Tibial artery (tissue), 4 donors: ENCODE data around the gene SLTM.
"Not testable (repeated sequence)": the region's sequence is repeated elsewhere in the genome, so short reads cannot be mapped to it uniquely, and the experiment has no call there.

Experiments used
- DNase-seq, 2 donors: peaks; one replicate each; pipeline ENCODE4 v3.0.0-alpha.2; 2019
- H3K27ac ChIP-seq, 2 donors: fragments of 200-600 bp; sonication (generic) in 1 of 2; 1 replicate in 1 of 2; 2 replicates in 1 of 2; pipeline ENCODE4 v1.5.1; 2018 to 2019; ENCODE audit warnings: mild to moderate bottlenecking in 1 of 2
- H3K27me3 ChIP-seq, 2 donors: fragments of 200-600 bp; sonication (generic) in 1 of 2; one replicate each; pipeline versions ENCODE4 v1.5.1 to v1.6.0; 2016 to 2019
- H3K36me3 ChIP-seq, 3 donors: fragments of 200-600 bp; sonication (generic) in 2 of 3; one replicate each; pipeline ENCODE4 v1.5.1; 2016 to 2019; ENCODE audit warnings: mild to moderate bottlenecking in 2 of 3
- H3K4me1 ChIP-seq, 4 donors: fragments of 200-600 bp; sonication (generic) in 2 of 4; 1 replicate in 3 of 4; 2 replicates in 1 of 4; pipeline ENCODE4 v1.5.1; 2016 to 2019
- H3K4me3 ChIP-seq, 2 donors: fragments of 200-600 bp; sonication (generic) in 1 of 2; 1 replicate in 1 of 2; 2 replicates in 1 of 2; pipeline ENCODE4 v1.5.1; 2018 to 2019; ENCODE audit warnings: mild to moderate bottlenecking in 2 of 2
- H3K9me3 ChIP-seq, 3 donors: fragments of 200-600 bp; sonication (generic) in 1 of 3; one replicate each; pipeline ENCODE4 v1.5.1; 2016 to 2019
- intact Hi-C: fragments of 100-400 bp; cut with DNase I; formaldehyde crosslinking; loops from one replicate; pipeline ENCODE4 v1.15.0; 2023; ENCODE audit warnings: low total_unique reads
- TF ChIP-seq, protein P1 (sequence below), 2 experiments: fragments of 200-600 bp in 1 of 2; fragments of 450-650 bp in 1 of 2; IDR thresholded peaks; one replicate each; pipeline ENCODE4 v1.5.1; 2017 to 2019; ENCODE audit warnings: antibody characterized with exemption in 2 of 2, mild to moderate bottlenecking in 1 of 2, moderate library complexity in 1 of 2

The SLTM gene

DNA sequence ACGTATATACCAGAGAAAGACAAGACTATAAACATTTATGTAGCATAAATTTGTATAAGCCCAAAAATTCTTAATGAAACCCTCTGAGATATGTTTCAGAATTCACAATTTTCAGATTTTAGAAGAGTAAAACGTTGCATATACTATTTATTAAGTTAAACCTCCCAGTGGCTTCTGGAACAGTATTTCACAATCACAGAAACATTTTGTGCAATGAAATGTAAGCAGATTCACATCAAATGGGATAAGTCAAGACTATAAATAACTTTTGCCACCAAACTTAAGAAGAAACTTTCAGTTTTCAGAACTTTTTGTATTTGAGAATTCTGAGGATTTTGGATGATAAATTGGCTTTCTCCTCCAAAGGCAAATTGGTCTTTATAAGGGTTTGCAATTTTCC, 9.2 kb downstream of the SLTM start:
- Histone ChIP-seq H3K36me3 (peaks cover 23 to 35% (median 29%) of the 10 kb centered on the region in 3 donors), H3K27ac (peak overlapping the region; percentile 39 to 70), H3K27me3 (no peaks in the 10 kb centered on the region), H3K4me3 (no peak overlapping the region), H3K4me1 (peaks cover 0 to 36% (median 15%) of the 10 kb centered on the region in 4 donors), H3K9me3 (no peaks in the 10 kb centered on the region)
- DNase-seq, result no peak
- TF ChIP-seq, protein P1, sequence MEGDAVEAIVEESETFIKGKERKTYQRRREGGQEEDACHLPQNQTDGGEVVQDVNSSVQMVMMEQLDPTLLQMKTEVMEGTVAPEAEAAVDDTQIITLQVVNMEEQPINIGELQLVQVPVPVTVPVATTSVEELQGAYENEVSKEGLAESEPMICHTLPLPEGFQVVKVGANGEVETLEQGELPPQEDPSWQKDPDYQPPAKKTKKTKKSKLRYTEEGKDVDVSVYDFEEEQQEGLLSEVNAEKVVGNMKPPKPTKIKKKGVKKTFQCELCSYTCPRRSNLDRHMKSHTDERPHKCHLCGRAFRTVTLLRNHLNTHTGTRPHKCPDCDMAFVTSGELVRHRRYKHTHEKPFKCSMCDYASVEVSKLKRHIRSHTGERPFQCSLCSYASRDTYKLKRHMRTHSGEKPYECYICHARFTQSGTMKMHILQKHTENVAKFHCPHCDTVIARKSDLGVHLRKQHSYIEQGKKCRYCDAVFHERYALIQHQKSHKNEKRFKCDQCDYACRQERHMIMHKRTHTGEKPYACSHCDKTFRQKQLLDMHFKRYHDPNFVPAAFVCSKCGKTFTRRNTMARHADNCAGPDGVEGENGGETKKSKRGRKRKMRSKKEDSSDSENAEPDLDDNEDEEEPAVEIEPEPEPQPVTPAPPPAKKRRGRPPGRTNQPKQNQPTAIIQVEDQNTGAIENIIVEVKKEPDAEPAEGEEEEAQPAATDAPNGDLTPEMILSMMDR (IDR thresholded peaks at IDR 0.05), result no peak
- intact Hi-C loops, result no loop called here

- TF ChIP-seq, protein P1 (IDR thresholded peaks at IDR 0.05), result no peak
- no peaks in the 10 kb centered on the region for H3K27me3 ChIP-seq
- H3K9me3 ChIP-seq, result no peaks in the 10 kb centered on the region
- intact Hi-C loops, result no loop called here
- H3K27ac ChIP-seq, result peak overlapping the region; percentile 39 to 70
- DNase-seq, result peak in 1 of 2 donors; percentile 31
- no peak overlapping the region for H3K4me3 ChIP-seq
- peaks cover 0 to 39% (median 16%) of the 10 kb centered on the region in 4 donors for H3K4me1 ChIP-seq
- H3K36me3 ChIP-seq, result peaks cover 18 to 30% (median 25%) of the 10 kb centered on the region in 3 donors
These were observed 9.7 kb downstream of the SLTM start for GRCh38 chr15:58923696-58924300.

DNA sequence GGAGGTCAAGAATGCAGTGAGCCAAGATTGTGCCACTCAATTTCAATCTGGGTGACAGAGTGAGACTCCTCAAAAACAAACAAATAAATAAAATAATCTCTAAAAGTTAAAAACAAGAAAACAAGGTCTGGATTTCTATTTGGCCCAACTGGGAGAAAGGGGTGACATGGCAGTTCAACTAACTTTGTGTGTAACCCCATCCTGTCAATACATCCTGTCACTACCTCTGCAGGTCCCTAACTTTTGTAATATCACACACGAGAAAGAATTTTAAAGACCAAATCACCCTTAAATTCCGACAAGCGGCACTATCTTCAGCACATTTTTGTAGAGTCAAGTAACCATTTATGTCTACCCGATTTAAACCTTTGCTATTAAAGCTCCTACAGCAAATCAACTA, 10.2 kb downstream of the SLTM start:
- intact Hi-C loops, result no loop called here
- Histone ChIP-seq H3K9me3 (no peaks in the 10 kb centered on the region), H3K4me1 (peaks cover 0 to 40% (median 16%) of the 10 kb centered on the region in 4 donors), H3K27ac (peak overlapping the region in 1 of 2 donors; percentile 70), H3K4me3 (no peak overlapping the region), H3K27me3 (no peaks in the 10 kb centered on the region), H3K36me3 (peaks cover 17 to 25% (median 21%) of the 10 kb centered on the region in 3 donors)
- no peak for DNase-seq
- TF ChIP-seq, protein P1 (IDR thresholded peaks at IDR 0.05), result no peak

DNA sequence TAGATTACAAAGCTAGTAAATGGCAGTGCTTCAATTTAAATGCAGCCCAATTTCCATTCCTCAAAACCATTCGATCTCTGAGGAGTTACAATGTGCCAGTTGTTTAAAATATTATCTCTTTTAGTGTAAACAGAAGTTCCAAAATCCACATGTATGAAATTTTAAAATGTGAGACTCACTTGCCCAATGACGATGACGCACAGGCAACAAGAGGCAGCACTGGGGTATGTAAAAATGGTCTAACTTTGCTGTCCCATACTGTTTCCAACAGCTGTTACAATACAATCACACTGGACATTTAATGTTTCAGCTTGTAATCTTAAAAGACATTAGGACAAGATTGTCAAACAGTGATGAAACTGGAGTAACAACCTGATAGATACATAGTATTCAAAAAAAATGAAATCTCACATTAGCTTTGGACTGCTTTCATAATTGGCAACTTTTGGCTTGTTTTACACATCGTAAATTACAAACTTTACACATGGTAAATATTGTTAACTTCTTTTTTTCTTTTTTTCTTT, 12.2 kb downstream of the SLTM start:
- Histone ChIP-seq H3K4me3 (no peak overlapping the region), H3K27ac (no peak overlapping the region), H3K9me3 (no peaks in the 10 kb centered on the region), H3K36me3 (peaks cover 1 to 11% (median 2%) of the 10 kb centered on the region in 3 donors), H3K27me3 (no peaks in the 10 kb centered on the region), H3K4me1 (peaks cover 0 to 50% (median 15%) of the 10 kb centered on the region in 4 donors)
- TF ChIP-seq, protein P1 (IDR thresholded peaks at IDR 0.05), result no peak
- intact Hi-C loops, result no loop called here
- DNase-seq, result no peak

DNA sequence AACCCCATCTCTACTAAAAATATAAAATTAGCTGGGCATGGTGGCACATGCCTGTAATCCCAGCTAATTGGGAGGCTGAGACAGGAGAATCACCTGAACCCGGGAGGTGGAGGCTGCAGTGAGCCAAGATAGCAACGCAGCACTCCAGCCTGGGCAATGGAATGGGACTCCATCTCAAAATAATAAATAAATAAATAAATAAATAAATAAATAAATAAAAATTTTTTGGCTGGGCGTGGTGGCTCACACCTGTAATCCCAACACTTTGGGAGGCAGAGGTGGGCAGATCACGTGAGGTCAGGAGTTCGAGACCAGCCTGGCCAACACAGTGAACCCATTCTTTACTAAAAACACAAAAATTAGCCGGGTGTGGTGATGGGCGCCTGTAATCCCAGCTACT, 13.0 kb downstream of the SLTM start:
- H3K36me3 ChIP-seq, DNase-seq, H3K27me3 ChIP-seq, intact Hi-C loops, H3K9me3 ChIP-seq, H3K27ac ChIP-seq, H3K4me3 ChIP-seq: not testable (repeated sequence)
- H3K4me1 ChIP-seq, result peaks cover 0 to 49% (median 15%) of the 10 kb centered on the region in 4 donors

DNA sequence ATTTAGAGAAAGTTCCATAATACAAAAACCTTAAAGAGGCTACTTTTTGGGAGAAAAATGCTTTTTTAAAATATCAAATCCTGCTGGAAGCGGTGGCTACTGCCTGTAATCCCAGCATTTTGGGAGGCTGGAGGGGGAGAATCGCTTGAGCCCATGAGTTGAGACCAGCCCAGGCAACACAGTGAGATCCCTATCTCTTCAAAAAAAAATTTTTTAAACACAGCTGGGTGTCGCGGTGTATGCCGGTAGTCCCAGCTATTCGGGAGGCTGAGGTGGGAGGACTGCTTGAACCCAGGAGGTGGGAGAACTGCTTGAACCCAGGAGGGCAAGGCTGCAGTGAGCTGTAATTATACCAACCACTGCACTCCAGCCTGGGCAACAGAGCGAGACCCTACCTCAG, 14.2 kb downstream of the SLTM start:
- Histone ChIP-seq H3K4me3 (no peak overlapping the region), H3K27ac (no peak overlapping the region), H3K36me3 (peaks cover 7 to 15% (median 14%) of the 10 kb centered on the region in 3 donors), H3K27me3 (no peaks in the 10 kb centered on the region), H3K9me3 (no peaks in the 10 kb centered on the region), H3K4me1 (peaks cover 0 to 37% (median 9%) of the 10 kb centered on the region in 4 donors)
- no peak for DNase-seq
- TF ChIP-seq, protein P1 (IDR thresholded peaks at IDR 0.05), result no peak
- intact Hi-C loops, result loop anchor here (5.0 kb wide), 1 partner anchor 1973 kb away; no protein-coding TSS in a partner anchor
